ENCODE results near the gene TRUB2.
"Not testable (repeated sequence)": the region's sequence is repeated elsewhere in the genome, so short reads cannot be mapped to it uniquely, and the experiment has no call there.

Gene TRUB2

DNA sequence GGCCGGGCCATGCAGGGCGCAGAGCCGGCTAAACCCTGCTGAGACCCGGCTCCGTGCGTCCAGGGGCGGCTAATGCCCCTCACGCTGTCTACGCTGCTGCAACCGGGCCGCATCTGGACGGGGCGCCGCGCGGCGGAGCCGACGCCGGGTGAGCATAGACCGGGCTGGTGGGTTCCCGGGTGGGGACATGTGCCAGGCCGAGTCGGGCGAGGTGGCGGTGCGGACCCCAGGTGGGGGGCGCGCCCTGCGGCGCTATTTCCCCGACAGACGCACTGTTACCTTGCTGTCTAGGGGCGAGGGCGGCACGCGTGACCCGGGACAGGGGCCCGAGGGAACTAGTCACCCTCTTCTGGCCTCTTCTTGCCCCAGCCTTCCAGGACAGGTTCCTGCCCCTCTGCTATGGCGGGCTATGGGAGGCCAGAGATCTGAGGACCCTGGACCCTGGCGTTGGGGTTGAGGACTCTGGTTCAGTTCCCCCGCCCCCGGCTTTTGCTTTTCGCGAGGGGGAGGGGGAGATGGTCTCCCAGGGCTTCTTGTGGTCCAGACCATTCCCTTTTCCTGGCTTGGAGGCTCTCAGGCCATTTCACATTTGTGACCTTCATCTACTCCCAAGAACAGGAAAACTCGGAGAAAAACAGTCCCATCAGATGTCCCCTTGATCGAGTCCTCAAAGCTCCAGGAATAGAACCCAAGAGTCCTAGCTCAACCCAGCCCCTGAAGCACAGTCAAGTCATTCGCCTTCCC is 18.6 kb upstream of the TRUB2 start:
- no peak for DNase-seq (ENCODE audit: low spot score)

DNA sequence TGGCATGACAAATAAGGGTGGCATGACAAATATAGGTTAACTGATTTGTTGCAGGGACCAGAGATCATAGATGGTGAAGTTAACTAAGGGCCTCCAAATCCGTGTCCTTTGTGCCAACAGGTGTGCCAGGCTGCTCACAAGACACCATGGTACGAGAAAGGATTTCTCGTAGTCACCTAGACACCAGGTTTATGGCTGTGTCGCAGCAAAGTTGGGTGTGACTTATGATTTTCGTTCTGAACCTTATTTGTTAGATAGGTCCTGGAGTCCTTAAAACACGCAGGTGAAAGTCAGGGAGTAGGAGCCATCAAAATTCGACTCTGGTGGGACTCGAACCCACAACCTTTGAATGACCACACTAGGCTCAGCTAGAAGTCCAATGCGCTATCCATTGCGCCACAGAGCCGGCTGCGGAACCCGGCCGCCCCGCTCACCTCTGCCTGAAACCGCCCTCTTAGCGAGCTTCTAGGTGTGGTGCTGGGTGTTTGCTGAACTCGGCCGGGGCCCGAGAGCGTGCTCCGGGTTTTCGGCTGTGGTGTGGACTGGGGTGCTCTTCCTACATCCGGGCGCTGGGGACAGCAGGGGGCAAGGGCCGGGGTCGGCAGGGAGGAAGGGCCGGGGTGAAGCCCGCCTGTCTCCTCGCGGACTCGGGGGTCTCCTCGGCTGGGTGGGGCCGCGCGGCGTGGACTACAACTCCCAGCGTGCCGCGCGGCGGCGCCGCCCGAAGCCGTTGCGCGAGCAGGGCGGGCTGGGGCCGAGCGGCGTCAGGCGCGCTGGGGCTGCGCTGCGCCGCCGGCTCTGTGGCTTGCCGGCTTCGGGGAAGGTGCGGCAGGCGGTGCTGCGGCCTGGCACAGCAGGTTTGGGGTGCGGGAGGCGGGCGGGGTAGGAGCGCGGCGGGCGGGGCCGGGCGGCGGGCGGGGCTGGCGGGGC is 17.8 kb upstream of the TRUB2 start, which contains the start of gene SLC27A4:
TSS of gene SLC27A4 (plus strand) at position 767 of the 930 bp plus-strand sequence. CDS start 2,606 bp downstream, outside the sequence.
- peak; percentile 80 for DNase-seq (ENCODE audit: low spot score)

DNA sequence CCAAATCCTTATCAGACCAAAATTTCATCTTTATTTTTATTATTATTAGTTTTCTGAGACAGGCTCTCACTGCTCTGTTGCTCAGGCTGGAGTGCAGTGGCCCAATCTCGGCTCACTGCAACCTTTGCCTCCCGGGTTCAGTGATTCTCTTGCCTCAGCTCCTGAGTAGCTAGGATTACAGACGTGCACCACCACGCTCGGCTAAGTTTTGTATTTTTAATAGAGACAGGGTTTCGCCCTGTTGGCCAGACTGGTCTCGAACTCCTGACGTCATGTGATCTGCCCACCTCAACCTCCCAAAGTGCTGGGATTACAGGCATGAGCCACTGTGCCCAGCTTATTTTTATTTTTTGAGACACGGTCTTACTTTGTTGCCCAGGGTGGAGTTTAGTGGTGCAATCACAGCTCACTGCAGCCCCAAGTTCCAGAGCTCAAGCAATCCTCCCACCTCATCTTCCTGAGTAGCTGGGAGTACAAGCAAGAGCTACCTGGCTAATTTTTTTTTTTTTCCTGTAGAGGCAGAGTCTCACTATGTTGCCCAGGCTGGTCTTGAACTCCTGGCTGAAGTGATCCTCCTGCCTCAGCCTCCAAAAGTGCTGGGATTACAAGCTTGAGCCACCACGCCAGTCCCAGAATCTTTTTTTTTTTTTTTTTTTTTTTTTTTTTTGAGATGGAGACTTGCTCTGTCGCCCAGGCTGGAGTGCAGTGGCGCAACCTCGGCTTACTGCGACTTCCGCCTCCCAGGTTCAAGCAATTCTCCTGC is 16.8 kb upstream of the TRUB2 start:
- DNase-seq (ENCODE audit: low spot score): not testable (repeated sequence)

DNA sequence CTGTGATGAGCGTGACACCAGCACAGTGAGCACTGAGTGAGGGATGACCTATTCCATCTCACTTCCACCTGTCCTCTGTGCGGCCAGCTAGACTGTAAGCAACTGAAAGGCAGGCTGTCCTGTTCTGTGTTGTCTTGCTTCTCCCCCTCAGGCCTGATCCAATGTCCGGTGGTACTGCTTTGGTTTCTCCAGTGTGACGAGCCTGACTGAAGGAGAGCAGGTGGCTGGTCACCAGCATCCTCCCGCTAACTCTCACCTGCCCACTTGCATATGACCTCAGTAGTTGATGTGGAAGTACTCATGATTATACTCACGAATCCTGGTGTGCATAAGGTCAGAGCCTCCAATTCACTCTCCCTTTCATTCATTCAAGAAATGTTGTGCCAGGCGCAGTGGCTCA is 15.7 kb upstream of the TRUB2 start:
- DNase-seq (ENCODE audit: low spot score): no peak

DNA sequence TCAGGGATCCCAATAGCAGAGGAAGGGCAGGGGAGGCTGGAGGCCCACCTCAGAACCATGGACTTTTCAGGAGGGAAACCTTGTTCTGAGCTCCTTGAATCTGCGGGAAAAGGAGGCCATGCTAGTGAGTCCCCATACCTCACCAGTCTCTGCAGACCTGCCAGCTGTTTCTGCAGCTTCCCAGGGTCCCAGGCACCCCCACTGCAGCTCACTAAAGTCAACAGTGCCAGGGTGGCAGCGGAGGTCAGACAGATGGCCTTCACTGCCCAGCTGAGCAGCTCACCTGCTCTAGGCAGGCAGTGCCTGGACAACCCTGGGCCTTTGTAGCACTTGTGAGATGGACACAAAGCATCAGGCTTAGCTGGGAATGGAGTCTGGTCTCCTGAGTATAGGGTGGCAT is 13.7 kb upstream of the TRUB2 start:
- DNase-seq (ENCODE audit: low spot score): no peak

DNA sequence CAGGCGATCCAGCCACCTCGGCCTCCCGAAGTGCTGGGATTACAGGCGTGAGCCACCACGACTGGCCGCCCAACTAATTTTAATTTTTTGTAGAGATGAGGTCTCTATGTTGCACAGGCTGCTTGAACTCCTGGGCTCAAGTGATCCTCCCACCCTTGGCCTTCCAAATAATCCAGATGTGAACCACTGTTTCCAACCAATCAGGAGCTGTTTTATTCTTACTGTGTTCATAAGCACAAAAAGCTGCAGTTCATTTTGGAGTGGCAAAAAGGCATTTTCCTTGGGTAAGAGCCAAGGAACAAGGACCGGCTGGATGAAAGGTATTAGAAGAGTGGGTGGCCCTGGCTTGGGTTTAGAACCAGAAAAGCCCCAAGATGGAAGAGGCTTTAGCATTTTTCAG is 12.9 kb upstream of the TRUB2 start:
- DNase-seq (ENCODE audit: low spot score): no peak

DNA sequence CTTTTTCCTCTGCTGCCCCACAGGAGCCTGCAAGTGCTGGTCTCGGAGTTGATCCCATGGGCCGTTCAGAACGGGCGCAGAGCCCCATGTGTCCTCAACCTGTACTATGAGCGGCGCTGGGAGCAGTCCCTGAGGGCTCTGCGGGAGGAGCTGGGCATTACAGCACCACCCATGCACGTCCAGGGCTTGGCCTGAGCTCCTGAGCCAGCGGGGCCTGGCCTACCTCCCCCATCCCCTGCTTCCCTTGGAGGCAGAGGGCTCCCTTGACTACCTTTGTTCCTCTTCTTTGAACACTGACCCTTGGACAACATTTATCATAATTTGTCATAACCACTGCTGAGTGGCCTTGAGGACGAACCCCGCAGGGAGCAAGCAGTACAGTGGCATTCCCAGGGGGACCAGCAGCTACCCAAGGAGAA is 11.2 kb upstream of the TRUB2 start:
- no peak for DNase-seq (ENCODE audit: low spot score)

DNA sequence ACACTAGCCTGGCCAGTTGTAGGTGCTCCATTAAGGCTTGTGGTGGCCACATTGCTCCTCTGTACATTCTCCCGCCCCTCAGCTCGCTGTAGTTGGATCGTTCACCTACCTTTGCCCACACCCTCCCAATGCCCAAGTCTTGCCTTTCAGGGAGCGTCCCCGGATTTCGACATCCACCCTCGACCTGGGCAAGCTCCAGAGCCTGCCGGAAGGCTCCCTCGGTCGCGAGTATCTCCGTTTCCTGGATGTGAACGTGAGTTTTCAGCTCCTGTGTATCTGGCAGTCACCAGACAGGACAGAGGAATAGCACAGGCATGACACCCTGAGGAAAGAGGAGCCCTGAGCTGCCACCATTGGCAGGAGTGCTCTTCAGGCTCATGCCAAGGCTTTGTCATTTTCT is 3.4 kb upstream of the TRUB2 start:
- no peak for DNase-seq (ENCODE audit: low spot score)

DNA sequence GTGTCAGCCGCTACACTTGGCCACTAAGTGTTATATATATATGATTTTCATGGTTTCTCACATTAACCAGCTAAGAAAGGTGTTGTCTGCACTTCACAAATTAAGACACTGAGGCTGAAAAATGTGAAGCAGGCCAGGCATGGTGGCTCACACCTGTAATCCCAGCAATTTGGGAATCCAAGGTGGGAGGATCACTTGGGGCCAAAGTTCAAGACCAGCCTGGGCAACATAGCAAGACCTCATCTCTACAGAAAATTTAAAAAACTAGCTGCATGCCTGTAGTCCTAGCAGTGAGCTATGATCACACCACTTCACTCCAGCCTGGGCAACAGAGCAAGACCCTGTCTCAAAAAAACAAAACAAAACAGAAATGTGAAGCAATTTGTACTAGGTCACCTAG is 2.2 kb upstream of the TRUB2 start:
- DNase-seq (ENCODE audit: low spot score): no peak

DNA sequence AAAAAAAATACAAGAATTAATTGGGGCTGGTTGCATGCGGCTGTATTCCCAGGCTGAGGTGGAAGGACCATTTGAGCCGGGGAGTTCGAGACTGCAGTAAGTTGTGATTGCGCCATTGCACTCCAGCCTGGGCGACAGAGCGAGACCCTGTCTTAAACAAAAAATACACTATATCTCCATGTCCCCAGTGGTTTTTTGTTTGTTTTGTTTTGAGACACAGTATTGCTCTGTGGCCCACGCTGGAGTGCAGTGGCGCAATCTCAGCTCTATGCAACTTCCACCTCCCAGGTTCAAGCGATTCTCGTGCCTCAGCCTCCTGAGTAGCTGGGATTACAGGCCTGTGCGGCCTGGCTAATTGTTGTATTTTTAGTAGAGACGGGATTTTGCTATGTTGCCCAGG is 1.5 kb upstream of the TRUB2 start:
- no peak for DNase-seq (ENCODE audit: low spot score)

DNA sequence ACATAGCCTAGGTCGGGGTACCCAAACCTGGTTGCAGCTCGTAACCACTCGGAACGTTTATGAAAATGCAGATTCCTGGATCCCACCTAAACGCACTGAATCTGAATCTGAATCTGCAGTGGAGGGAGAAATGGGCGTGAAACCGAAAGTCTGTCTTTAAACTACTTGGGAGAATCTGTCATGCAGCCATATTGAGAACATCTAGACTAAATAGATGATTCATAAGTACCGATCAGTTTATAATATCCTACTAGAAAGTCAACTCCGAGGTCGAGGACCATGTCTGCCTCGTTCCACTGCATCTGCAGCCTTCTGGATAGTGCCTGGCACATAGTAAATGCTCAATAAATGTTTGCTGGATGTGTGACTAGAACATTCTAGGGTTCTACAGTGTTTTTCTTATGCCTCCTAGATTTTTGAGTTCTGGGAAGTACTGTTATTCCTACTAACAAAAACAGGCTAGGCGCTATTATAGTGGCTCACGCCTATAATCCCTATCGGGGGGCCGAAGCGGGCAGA is 1.0 kb upstream of the TRUB2 start:
- DNase-seq (ENCODE audit: low spot score): no peak

DNA sequence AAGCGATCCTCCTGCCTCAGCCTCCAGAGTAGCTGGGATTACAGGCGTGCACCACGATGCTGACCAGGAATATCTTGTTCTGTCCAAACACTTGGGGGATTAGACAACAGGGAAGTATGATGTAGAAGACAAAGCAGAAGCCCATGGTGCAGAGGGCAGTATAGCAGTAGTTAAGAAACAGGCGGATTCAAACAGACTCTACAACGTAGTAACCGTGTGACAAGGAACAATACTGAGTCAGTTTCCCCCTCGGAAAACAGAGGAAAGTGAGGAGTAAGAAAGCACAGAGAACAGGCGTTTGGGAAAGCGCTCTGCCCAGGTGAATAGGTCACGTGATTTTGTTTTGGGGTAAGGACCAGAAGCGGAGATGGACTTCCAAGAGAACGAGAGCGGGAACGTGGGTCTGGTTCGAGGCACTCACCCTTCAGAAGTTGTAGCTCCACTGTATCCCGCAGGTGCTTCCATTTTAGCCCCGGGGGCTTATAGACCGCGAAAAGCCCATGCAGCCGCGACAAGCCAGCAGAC is 306 bp downstream of the TRUB2 start:
- no peak for DNase-seq (ENCODE audit: low spot score)

DNA sequence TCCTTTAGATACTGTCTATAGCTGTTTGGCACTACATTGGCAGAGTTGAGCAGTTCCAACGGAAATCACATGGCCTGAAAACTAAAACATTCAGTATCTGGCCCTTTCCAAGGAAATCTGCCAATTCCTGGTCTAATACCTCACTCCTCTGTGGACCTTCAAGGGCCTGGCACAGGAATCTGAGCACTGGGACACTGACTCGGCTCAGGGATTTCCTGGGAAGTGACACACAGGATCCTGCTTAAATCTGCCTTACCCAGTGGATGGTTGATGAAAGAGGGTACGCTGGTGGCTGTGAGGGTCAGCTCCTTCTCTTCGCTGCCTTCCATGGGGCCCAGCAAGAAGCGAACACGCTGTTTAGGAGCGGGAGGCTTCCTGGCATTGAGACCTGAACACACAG is 904 bp downstream of the TRUB2 start:
- DNase-seq (ENCODE audit: low spot score): no peak

DNA sequence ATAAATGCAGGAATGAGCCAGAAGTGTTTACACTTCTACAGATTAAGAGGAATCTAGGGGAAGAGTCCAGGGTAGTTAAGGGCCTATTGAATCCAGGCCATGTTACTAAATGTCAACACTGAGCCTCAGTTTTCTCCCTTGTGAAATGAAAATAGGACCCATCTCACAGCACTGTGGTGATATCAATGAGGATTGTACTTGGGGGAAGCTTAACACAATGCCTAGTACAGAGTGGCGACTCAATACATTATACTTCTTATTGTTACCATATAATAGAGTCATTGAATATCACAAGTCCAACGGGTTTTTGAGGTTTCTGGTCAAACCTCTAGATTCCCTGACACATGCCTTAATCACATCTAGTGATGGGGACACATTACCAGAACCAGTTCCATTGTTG is 4.6 kb downstream of the TRUB2 start:
- no peak for DNase-seq (ENCODE audit: low spot score)

DNA sequence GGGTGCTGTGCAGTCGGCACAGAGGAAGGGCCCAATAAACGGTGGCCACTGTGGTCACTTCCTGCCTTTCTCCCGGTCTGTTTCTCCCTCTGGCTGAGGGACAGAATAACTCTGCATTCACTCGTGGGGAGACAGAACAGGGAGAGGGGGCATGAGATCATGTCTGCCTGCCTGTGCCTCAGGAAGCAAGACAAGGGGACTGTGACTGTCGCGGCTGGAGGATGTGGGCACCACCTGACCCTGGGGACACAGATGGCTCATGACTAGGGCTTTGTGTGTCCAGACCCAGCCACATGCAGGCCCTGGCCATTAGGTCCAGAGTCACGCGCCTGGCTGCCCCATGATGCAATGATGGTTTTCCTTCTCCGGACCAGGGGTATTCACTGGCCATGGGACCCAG is 5.8 kb downstream of the TRUB2 start:
- DNase-seq (ENCODE audit: low spot score): no peak

DNA sequence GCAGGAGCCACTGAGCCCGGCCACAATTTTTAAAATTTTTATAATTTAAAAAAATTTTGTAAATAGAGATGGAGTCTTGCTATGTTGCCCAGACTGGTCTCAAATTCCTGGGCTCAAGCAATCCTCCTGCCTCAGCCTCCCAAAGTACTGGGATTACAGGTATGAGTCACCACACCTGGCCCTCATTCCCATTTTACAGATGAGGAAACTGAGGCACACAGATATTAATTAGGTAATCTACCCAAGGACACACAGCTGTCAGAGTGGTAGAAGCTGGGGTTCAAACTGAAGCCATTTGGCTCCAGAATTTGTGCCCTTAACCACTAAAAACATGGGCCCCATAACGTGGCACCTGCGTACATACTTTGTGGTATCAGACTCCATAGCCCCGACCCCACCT is 7.5 kb downstream of the TRUB2 start:
- no peak for DNase-seq (ENCODE audit: low spot score)

DNA sequence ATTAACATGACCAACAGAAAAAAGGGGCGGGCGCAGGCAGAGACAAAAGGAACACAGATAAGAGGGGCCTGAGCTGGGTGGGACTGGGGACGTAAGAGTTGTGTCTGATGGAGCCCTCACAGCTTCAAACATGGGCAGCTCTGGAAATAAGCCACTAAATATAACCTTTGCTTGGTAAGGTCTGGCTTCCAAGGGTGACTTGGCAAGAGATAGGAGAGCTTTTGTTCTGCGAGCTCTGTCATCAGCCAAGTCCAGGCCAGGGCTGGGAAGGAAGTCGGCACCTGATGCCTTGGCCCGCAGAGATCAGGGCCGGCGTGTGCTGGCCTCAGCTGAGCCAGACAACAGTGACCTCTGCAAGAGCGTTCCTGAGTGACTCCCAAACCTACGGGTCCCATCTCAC is 11.8 kb downstream of the TRUB2 start:
- DNase-seq (ENCODE audit: low spot score): no peak

DNA sequence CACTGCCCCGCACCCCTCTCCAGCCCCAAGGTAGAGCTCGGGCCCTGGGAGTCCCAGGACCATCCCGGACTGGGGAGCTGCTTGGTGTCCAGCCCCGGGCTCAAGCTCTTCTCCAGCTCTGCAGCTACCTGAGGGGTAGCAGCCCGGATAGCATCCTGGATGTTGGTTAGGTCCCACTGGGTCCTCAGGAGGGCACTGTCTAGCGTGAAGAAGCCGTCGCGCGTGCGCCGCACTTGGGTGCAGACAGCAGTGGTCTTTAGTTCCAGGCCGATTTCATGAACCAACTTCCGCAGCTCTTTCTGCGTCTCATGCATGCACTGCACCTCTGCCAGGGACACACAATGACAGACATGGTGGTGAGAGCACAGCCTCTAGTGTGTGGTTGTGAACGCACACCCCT is 12.7 kb downstream of the TRUB2 start:
- DNase-seq (ENCODE audit: low spot score): no peak

DNA sequence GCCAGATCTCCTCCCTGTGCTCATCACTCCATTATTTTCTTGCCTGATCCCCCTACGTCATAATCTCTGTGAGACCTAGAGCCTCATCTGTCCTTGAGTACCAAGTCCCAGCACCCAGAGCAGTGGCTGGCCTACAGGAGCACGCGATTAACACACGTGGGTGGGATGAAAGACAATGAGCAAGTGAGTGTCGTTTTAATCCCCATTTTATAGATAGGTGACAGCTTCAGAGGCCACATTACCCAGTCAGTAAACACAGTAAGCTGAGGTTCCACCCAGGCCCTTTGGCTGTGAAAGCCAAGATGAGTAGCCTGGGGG is 17.3 kb downstream of the TRUB2 start:
- DNase-seq (ENCODE audit: low spot score): no peak

DNA sequence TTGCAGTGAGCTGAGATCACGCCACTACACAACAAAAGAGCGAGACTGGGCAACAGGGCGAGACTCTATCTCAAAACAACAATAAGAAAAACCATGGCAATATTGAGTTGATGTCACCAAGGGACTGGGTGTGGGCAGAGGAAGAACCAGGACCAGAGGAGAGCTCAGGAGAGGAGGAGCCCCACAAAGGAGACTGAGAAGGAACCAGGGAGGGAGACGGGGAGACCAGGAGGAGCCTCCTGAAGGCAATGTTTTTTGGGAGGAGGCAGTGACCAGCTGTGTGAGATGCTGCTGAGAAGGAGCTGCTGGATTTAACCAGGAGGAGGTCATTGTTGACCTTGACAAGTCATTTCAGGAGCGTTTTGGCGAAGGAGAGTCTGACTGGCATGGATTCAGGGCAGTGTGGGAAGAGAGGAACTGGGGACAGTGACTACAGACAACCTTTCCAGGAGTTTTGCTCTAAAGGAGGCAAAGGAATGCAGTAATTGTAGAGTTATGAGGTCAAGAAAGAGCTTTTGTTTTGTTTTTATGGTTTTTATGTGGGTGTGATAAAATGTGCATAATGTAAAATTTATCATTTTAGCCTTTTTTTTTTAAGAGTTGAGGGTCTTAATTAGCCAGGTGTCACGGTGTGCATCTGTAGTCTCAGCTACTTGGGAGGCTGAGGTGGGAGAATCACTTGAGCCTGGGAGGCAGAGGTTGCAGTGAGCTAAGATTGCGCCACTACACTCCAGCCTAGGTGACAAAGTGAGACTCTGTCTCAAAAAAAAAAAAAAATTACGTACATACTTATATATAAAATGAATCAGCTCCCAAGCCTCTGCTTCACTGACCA is 17.9 kb downstream of the TRUB2 start:
- DNase-seq (ENCODE audit: low spot score): no peak
